K562 (cell line): ENCODE data around the gene ESAM. TPM values are rescaled to one million over a fixed set of nuclear protein-coding genes. Genes with fewer than 3 reads are reported as not detected.

Experiments used
- EGR1 ChIP-seq: fragments of 450-650 bp; conservative IDR thresholded peaks from 2 replicates; pipeline ENCODE4 v1.6.1; 2017; ENCODE audit warnings: mild to moderate bottlenecking
- FIP1L1 ChIP-seq: fragments of 200-400 bp; formaldehyde crosslinking; IDR thresholded peaks from 2 replicates; pipeline ENCODE4 v1.6.1; 2018; ENCODE audit warnings: mild to moderate bottlenecking, low read depth, low read length; ENCODE audit not compliant: poor library complexity, severe bottlenecking
- KLF1 ChIP-seq: fragments of 450-650 bp; IDR thresholded peaks from 2 replicates; pipeline ENCODE4 v1.6.1; 2016; ENCODE audit warnings: missing genetic modification characterization, missing compliant biosample characterization
- LEF1 ChIP-seq: fragments of 450-650 bp; IDR thresholded peaks from 2 replicates; pipeline ENCODE4 v1.6.1; 2016; ENCODE audit warnings: mild to moderate bottlenecking
- MGA ChIP-seq: fragments of 450-650 bp; IDR thresholded peaks from 2 replicates; pipeline ENCODE4 v1.6.1; 2016; ENCODE audit warnings: mild to moderate bottlenecking, moderate library complexity
- PHF21A ChIP-seq: fragments of 450-650 bp; IDR thresholded peaks from 2 replicates; pipeline ENCODE4 v1.6.1; 2017; ENCODE audit warnings: low read depth, borderline replicate concordance
- PHF8 ChIP-seq: fragments of 200-600 bp; sonication (generic); IDR thresholded peaks from 2 replicates; pipeline ENCODE4 v1.6.1; 2012; ENCODE audit warnings: mixed run types, mild to moderate bottlenecking, inconsistent platforms, low read length, moderate library complexity, borderline replicate concordance
- STAT5B ChIP-seq: fragments of 250-450 bp; sonication (Bioruptor Pico); IDR thresholded peaks from 2 replicates; pipeline ENCODE4 v1.8.0; 2021; ENCODE audit warnings: mild to moderate bottlenecking, inconsistent platforms
- TBP ChIP-seq: optimal IDR thresholded peaks from 2 replicates; pipeline ENCODE3; 2011; ENCODE audit warnings: low read depth, low read length, improper control_type of control experiment
- ZBTB5 ChIP-seq: fragments of 450-650 bp; IDR thresholded peaks from 2 replicates; pipeline ENCODE4 v1.6.1; 2017; ENCODE audit warnings: antibody characterized with exemption
- polyA plus RNA-seq, 8 experiments: library from polyadenylated mRNA; depleted of rRNA in 4 of 8; stranded (reverse) in 5 of 8; unstranded in 3 of 8; fragments of >200 nt; fragmentation: Nextera tagmentation in 2 of 8; fragmentation: Illumina TruSeq in 1 of 8; extraction: Ambion mirVana in 2 of 8; extraction: Trizol in 1 of 8; gene quantifications; 2 replicates each; pipeline versions ENCODE4 v1.2.1 to v1.2.3, GENCODE V29; 2011 to 2014; ENCODE audit warnings: inconsistent platforms in 1 of 8, missing spikeins in 1 of 8
- total RNA-seq, 7 experiments: library from RNA; depleted of rRNA in 6 of 7; stranded (reverse); fragments of >200 nt in 6 of 7; fragmentation: Illumina TruSeq in 2 of 7; extraction: Trizol in 2 of 7; gene quantifications; 2 replicates each; pipeline versions ENCODE4 v1.2.1 to v1.2.3, GENCODE V29; 2011 to 2021; ENCODE audit warnings: low replicate concordance in 1 of 7

ESAM gene
- total and polyA plus RNA-seq, 9 of the 15 experiments (the other 6 are each of a cell fraction or from before 2014, with no cell fraction given): 0.06 to 1.5 (median 0.22) TPM

- no peak for TF ChIP-seq MGA
- TF ChIP-seq LEF1: no peak
- no peak for TF ChIP-seq PHF8
- no peak for TF ChIP-seq EGR1
- TF ChIP-seq FIP1L1: no peak
- no peak for TF ChIP-seq PHF21A
- TF ChIP-seq ZBTB5: no peak
- TF ChIP-seq KLF1 (tag): no peak
- TF ChIP-seq STAT5B (CRISPR knock-in tag): no peak
- TF ChIP-seq TBP: no peak
Observed at GRCh38 chr11:124751391-124751740, 10.7 kb downstream of the ESAM start (continued).
